ENCODE results near the gene MAP1B.

MAP1B gene

GRCh38 chr5:72101828-72102227, 5.4 kb upstream of the MAP1B start:
- no peak for DNase-seq

DNA sequence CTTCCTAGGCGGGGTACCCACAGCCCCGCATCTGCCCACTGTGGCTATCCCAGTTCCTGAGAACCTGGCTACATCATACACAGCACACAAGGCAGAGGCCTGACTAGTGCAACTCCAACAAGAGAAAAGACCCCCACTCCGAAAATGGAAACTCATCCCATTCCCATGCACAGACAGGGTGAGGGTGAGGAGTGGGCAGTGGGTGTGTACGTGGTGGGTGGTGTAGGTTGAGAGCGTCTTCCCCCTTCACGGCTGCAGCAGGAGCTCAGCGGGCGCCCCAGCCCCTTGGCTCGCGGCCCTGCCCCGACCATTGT, 501 bp upstream of the MAP1B start:
- no peak for DNase-seq

DNA sequence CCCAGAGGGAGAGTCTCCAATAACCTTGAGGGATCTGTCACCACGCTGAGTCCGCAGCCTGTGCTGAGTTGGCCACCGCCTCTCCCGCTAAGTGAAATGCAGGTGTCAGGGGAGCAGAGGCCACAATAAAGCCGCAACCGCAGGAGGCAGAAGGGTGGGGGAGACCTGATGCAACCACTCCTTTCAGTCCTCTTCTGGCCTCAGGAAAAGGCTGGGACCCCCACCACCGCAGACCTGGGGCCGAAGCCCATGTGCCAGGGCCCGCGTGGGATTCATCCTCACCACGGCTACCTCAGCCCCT, 576 bp downstream of the MAP1B start:
- DNase-seq: no peak

GRCh38 chr5:72108202-72109061, 1.2 kb downstream of the MAP1B start:
- DNase-seq: peak; percentile 22

DNA sequence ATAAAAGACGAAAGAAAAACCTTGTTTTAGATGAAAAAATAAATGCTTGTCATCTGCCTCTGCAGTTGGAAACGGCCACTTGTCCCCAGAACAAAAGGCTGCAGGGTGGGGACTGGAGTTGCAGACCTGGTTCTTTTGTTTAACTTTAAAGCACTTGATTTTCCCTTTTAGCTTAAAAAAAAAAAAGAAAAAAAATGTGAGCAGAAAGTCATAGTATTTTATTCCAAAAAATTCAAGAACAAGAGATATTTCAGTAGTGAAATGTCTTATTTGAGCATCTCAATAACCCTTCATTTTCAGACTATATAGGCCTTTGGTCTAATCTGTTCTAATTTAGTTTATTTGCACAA, 1.8 kb downstream of the MAP1B start:
- no peak for DNase-seq

- peak; percentile 14 for DNase-seq
These were observed 2.4 kb downstream of the MAP1B start for GRCh38 chr5:72109625-72110024.

GRCh38 chr5:72110394-72111013, 3.2 kb downstream of the MAP1B start:
- DNase-seq: no peak

GRCh38 chr5:72112389-72112788, 5.1 kb downstream of the MAP1B start:
- no peak for DNase-seq

- DNase-seq: no peak
These were observed 7.4 kb downstream of the MAP1B start for GRCh38 chr5:72114629-72115028.

- DNase-seq: no peak
These were observed 8.0 kb downstream of the MAP1B start for GRCh38 chr5:72115296-72115695.

GRCh38 chr5:72117307-72117706, 10.0 kb downstream of the MAP1B start:
- DNase-seq: no peak

DNA sequence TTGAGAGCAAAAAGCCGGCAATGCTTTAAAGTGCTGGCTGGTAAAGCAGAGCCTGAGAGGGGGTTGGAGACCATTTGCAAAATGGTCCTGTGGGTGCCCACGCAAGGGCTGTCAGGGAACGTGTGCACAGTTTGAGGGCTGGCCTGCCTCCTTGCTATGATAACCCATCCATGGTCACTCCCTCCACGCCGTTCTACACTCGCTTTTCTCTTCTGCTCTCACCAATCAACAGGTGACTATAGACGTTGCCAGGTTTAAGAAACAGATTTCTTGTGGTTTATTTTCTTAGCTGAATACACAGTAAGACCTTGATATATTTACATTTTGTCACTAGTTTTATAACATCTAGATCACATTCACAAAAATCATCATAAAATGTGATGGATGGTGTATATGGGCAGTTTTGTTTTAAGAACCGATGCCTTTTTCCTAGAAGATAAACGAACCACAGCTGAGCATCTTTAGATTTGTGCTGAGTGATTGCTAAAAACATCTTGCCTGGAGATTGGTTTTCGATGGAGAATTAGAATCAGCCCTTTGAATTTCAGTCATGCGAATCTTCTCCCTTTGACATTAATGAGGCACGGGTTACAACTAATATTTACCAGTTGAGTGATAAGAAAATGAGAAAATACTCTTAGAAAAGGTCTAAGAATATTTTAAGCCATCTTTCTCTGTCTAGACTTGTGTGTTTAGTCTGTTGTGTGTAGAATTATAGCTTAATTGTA, 13.9 kb downstream of the MAP1B start:
- no peak for DNase-seq

- DNase-seq: no peak
These were observed 14.6 kb downstream of the MAP1B start for GRCh38 chr5:72121780-72122445.

- DNase-seq: no peak
These were observed 15.3 kb downstream of the MAP1B start for GRCh38 chr5:72122602-72123001.

DNA sequence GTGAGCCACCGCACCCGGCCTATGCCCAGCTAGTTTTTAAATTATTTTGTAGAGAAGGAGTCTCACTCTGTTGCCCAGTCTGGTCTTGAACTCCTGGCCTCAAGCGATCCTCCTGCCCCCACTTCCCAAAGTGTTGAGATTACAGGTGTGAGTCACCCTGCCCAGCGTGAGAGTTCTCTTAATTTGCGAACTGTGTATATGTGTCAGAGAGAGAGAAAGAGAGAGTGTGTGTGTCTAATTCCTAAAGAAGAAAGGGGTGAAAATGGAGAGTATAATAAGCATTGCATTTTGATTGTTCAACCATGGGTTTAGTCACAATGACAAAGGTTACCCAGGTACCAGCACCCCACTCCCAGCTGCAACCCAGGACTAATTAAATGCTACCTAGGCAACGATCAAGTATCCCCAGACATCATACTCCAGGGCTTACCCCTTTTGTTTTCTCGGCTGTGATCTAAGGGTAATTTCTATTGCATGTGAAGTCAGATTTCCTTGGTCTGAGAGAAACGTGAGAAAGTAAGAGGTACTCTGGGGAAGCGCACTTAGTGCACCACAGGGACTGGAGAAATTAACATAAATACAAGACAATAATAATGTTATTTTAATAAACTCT, 16.6 kb downstream of the MAP1B start:
- DNase-seq: no peak

- DNase-seq: no peak
These were observed 18.1 kb downstream of the MAP1B start for GRCh38 chr5:72125271-72125940.

GRCh38 chr5:72125941-72126620, 18.8 kb downstream of the MAP1B start:
- no peak for DNase-seq

DNA sequence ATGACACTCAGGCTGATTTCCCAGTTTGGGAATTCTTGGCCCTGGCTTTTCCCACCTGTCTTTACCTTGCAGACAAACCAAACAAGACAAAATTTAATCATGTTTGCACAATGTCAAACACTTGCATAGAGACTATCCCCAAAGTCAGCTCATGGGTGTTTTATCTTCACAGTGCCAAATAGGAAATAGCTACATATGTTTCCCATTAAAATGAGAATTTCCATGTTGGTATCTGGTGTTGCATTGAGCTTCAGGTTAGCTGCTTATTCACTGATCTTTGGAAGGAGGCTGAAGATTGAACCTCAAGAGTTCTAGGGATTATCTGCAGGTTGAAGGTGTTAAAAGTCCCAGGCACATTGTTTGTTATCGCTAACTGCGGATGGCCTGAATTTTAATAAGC, 19.5 kb downstream of the MAP1B start:
- DNase-seq: no peak

- DNase-seq: no peak
These were observed 22.4 kb downstream of the MAP1B start for GRCh38 chr5:72129725-72130124.

- no peak for DNase-seq
These were observed 23.1 kb downstream of the MAP1B start for GRCh38 chr5:72130351-72130761.

- DNase-seq: no peak
These were observed 26.1 kb downstream of the MAP1B start for GRCh38 chr5:72133212-72133990.
